Measurements from ENCODE around the gene SLC26A5.
A peak's percentile ranks its signal among the peaks of the same experiment; 100 is the strongest.

Gene SLC26A5

DNA sequence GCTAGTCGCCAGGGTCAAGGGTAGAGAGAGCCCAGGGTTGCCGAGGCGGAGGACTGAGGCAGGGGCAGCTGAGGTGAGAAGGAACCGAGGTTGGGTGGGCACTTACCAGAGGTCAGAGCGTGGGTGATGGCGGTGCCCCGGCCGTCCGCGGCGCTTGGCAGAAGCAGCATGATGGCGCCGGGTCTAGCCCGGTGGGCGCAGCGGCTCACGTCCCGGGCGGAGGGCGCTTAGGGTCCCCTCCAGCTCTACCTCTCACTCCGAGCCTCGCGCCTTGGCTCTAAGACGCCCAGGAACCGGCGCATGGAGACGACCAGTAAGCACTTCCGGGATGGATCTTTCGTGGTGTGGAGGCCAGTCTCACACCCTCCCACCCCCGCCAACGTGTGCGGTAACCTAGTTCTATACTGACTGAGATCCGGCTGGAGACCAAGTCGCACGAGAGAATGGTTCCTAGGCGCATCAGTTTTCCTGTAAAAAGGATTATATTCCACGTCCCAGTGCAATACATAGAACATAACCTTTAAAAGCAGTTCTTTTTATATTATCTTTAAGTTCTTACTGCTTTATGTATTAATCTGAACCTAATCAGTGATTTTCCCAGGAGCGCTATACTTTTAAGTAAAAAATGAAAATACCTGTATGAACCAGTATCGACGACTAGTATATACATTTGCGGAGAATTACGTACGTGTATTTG is 101.4 kb downstream of the SLC26A5 start, which contains the start of gene DNAJC2:
Gene DNAJC2, minus strand, starts transcription at position 315 of the 697 bp plus-strand sequence. Its CDS starts 145 bp downstream, at position 170.
- peak; percentile 90 for DNase-seq

DNA sequence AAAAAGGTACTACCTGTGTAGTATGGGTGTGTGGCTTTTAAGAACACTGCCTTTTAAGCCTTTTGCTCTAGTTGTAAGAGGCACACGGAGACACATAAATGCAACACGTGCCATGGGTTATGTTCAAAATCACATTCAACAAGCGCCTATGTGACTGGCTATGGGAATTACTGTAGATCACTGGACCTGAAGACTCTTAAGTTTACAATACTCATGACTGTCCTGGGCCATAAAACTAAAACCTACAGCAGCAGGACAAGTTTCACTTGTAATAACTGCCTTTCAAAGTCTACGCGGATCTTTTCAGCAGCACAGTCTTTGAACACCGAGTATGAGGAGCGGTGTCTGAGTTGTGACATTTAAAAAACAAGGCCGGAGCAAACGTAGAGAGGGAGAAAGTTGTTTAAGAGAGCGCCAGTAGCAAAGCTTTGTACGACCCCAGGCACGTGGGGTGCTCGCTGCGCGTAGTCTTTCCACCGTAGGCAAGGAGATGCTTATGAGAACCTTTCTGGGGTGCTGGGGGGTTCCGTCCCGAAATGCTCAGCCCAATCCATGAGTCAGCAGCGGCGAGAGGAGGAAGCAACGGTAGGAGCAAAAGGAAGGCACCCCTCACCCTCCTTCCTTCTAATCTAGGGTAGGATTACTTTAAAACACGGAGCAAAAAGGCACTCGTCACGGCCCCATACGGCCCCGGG is 102.1 kb downstream of the SLC26A5 start:
- DNase-seq, result no peak

DNA sequence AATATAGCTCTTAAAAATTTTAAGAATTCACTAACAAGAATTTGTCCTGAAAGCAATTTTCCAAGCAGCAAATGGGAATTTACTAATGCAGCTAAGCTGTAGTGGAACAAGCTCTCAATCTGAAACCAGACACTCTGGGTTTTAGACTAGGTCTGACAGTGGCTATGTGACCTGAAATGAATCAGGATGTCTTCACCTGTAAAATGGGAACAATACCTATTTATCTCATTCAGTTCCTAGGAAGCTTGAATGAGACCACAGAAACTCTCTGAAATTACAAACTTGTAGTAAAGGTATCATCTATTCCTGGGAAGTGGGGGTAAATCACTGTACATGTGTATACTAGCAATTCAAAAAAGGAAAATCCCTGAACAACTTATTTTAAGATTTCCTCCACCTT is 102.7 kb downstream of the SLC26A5 start:
- no peak for DNase-seq

DNA sequence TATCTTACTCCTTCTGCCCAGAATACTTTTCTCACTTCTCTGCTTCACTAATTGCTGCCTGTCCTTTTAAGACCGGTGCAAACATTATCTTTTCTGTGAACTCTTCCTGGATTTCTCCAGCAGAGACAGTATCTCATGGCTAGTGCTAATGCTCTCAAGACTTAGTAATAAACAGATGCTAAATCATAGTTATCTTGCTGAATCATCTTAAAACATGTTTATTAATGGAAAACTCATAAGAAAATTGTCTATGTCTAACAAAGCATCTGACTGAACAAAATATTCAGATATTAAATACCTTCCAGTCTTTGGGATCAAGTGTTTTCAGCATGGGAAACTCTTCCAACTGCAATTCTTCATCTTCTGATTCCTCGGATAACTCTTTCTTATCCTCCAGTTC is 104.5 kb downstream of the SLC26A5 start:
- DNase-seq, result no peak

DNA sequence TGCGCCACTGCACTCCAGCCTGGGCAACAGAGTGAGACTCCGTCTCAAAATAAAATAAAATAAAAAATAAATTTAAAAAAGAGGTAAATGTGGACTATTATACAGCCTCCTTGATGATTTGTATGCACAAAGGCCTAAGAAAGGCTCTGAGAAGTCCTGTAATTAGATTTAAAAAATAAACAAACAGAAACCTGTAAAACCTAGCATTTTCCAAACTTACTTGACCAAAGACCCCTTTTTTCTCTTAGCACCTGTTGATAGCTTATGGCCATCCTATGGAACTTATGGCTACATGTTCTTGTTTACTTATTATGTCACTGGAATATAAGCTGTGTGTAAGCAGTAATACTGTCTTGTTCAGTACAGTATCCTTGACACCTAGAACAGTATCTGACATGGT is 107.1 kb downstream of the SLC26A5 start:
- no peak for DNase-seq

DNA sequence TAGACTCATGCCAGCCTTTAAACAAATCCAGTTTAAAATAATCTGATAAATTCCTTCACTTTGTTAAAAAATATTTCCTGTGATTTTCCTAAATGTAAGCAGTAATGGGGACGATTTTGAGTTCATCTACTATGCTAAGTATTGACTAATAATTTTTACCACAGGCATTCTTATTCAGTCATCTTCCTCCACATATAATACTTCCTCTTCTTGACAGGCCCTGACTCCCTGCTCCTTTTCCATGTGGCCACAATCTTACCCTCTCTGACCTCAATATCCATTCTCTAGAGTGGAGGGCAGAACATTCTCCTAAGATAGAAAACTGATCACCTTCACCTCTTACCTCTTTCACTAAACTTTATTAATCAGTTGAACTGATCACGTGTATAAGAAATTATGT is 109.2 kb downstream of the SLC26A5 start:
- DNase-seq, result no peak

DNA sequence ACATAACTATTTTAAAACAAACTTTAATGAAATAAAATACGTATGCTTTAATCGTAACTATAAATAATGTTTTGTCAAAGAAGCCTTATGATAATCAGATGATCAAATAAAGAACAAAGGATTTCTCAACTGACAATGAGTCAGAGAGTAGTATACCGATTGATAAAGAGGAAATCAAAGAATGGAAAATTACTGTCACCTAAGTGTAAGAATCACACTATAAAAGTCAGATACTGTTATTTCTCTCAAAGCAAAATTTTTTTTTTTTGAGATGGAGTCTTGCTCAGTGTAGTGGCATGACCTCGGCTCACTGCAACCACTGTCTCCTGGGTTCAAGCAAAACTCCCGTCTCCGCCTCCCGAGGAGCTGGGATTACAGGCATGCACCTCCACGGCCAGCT is 120.3 kb downstream of the SLC26A5 start:
- DNase-seq, result no peak

Measured in left hindlimb (tissue), 1 donor.